PC-9 (cell line): ENCODE measurements around the gene P2RX6. TPM values are rescaled to one million over a fixed set of nuclear protein-coding genes. Genes with fewer than 3 reads are reported as not detected.

Experiments
- BruUV-seq: library from RNA; stranded (reverse); fragments of 400-500 nt; replicated peaks from 2 replicates; lab custom pipeline; 2021; lab: Mats Ljungman, UMichigan
- CTCF ChIA-PET: fragments of 300-600 bp; sonication (Branson Sonifier 250); formaldehyde crosslinking; loops from one replicate; lab custom pipeline; 2022; ENCODE audit warnings: antibody characterized with exemption; lab: Charles Lee
- POLR2A ChIA-PET: fragments of 300-600 bp; sonication (Branson Sonifier 250); formaldehyde crosslinking; loops from one replicate; lab custom pipeline; 2022; ENCODE audit warnings: antibody characterized with exemption; ENCODE audit not compliant: unreplicated experiment; lab: Charles Lee
- DNase-seq, 2 experiments: peaks; one replicate each; pipeline versions ENCODE4 v3.0.0 to v3.0.0-alpha.2; 2015 to 2022; ENCODE audit warnings: mixed read lengths in 1 of 2
- H2AFZ ChIP-seq: fragments of 200-600 bp; sonication (generic); 2 replicates; pipeline ENCODE4 v1.8.1; 2017; ENCODE audit warnings: antibody characterized with exemption
- H3F3A ChIP-seq: fragments of 200-600 bp; sonication (generic); 2 replicates; pipeline ENCODE4 v1.8.1; 2017; ENCODE audit warnings: antibody characterized with exemption, mild to moderate bottlenecking, low read depth; ENCODE audit not compliant: insufficient read depth
- H3K27ac ChIP-seq: fragments of 200-600 bp; sonication (generic); 2 replicates; pipeline ENCODE4 v1.6.1; 2016; ENCODE audit warnings: mixed run types
- H3K27me3 ChIP-seq: fragments of 200-600 bp; sonication (generic); 2 replicates; pipeline ENCODE4 v1.6.1; 2016; ENCODE audit warnings: low read depth, mixed run types; ENCODE audit not compliant: insufficient read depth
- H3K36me3 ChIP-seq: fragments of 200-600 bp; sonication (generic); 2 replicates; pipeline ENCODE4 v1.6.1; 2016; ENCODE audit warnings: low read depth, mixed run types
- H3K4me1 ChIP-seq: fragments of 200-600 bp; sonication (generic); replicated peaks from 2 replicates; pipeline ENCODE4 v1.6.1; 2016; ENCODE audit warnings: mixed run types; ENCODE audit not compliant: insufficient read depth
- H3K4me2 ChIP-seq: fragments of 200-600 bp; sonication (generic); 2 replicates; pipeline ENCODE4 v1.6.1; 2017; ENCODE audit warnings: mixed run types
- H3K4me3 ChIP-seq: fragments of 200-600 bp; sonication (generic); 2 replicates; pipeline ENCODE4 v1.6.1; 2016; ENCODE audit warnings: mixed run types
- H3K79me2 ChIP-seq: fragments of 200-600 bp; sonication (generic); 2 replicates; pipeline ENCODE4 v1.6.1; 2017; ENCODE audit warnings: low read depth, mixed run types
- H3K9me2 ChIP-seq: fragments of 200-600 bp; sonication (generic); 2 replicates; pipeline ENCODE4 v1.8.1; 2017; ENCODE audit warnings: mild to moderate bottlenecking; ENCODE audit not compliant: insufficient read depth
- H3K9me3 ChIP-seq: fragments of 200-600 bp; sonication (generic); 2 replicates; pipeline ENCODE4 v1.8.1; 2016; ENCODE audit warnings: low read depth; ENCODE audit not compliant: insufficient read depth
- H4K20me1 ChIP-seq: fragments of 200-600 bp; sonication (generic); 2 replicates; pipeline ENCODE4 v1.8.1; 2017; ENCODE audit not compliant: insufficient read depth
- CTCF ChIP-seq: fragments of 200-600 bp; sonication (generic); conservative IDR thresholded peaks from 2 replicates; pipeline ENCODE4 v1.6.1; 2017; ENCODE audit warnings: mixed run types, antibody characterized with exemption, mild to moderate bottlenecking, moderate library complexity
- EZH2 ChIP-seq: fragments of 200-600 bp; sonication (generic); IDR thresholded peaks from 2 replicates; pipeline ENCODE4 v1.8.0; 2017; ENCODE audit warnings: antibody characterized with exemption, low read depth
- intact Hi-C: fragments of 100-400 bp; cut with micrococcal nuclease; formaldehyde crosslinking; loops from one replicate; pipeline ENCODE4 v1.10.0; 2022; ENCODE audit not compliant: unreplicated experiment
- total RNA-seq: library from RNA; stranded (reverse); gene quantifications from 2 replicates; pipeline ENCODE4 v1.2.3, GENCODE V29; 2021

P2RX6 gene
- total RNA-seq, 1 experiment from 2014 or later: 2.7 TPM

GRCh38 chr22:21042978-21043859 lies 28.3 kb downstream of the P2RX6 start:
- Histone ChIP-seq H3K79me2 (no peaks in the 10 kb centered on the region), H3K4me2 (peak overlapping the region; percentile 44), H3K27me3 (no peaks in the 10 kb centered on the region), H3K36me3 (no peaks in the 10 kb centered on the region), H3F3A (peaks cover 7% of the 10 kb centered on the region), H3K4me3 (no peak overlapping the region), H3K27ac (no peak overlapping the region), H3K9me3 (no peaks in the 10 kb centered on the region), H4K20me1 (no peaks in the 10 kb centered on the region), H3K9me2 (no peaks in the 10 kb centered on the region), H3K4me1 (peaks cover 30% of the 10 kb centered on the region), H2AFZ (no peak overlapping the region)
- CTCF ChIA-PET: interaction anchor here (0.6 to 1.0 kb wide), 3 partner anchors 27 to 59 kb away, joined by 4 read pairs; no protein-coding TSS in a partner anchor
- intact Hi-C loops: no loop called here
- TF ChIP-seq EZH2: no peak
- TF ChIP-seq CTCF: no peak
- DNase-seq: peak; percentile 24 to 39
- no TSS peak for BruUV-seq
- POLR2A ChIA-PET: interaction anchor here (0.5 kb wide), 1 partner anchor 10 kb away, joined by 7 read pairs; no protein-coding TSS in a partner anchor

- Histone ChIP-seq H3K27ac (no peak overlapping the region), H3K4me1 (peaks cover 27% of the 10 kb centered on the region), H2AFZ (no peak overlapping the region), H3K4me2 (peak overlapping the region; percentile 71), H3K9me2 (no peaks in the 10 kb centered on the region), H3K36me3 (no peaks in the 10 kb centered on the region), H3K79me2 (no peaks in the 10 kb centered on the region), H3K4me3 (no peak overlapping the region), H3K27me3 (no peaks in the 10 kb centered on the region), H3K9me3 (no peaks in the 10 kb centered on the region), H4K20me1 (no peaks in the 10 kb centered on the region), H3F3A (0 out of 2 replicates have a peak, but pooled peaks cover 3% of the 10 kb centered on the region)
- BruUV-seq: no TSS peak
- CTCF ChIA-PET: interaction anchor here (0.8 to 1.0 kb wide), 2 partner anchors 28 to 58 kb away, joined by 4 read pairs; no protein-coding TSS in a partner anchor
- POLR2A ChIA-PET: interaction anchor here (0.5 to 0.6 kb wide), 2 partner anchors 11 to 115 kb away, joined by 7 read pairs; no protein-coding TSS in a partner anchor
- no peak for DNase-seq
- intact Hi-C loops: no loop called here
- no peak for TF ChIP-seq CTCF
- TF ChIP-seq EZH2: no peak
Measured at GRCh38 chr22:21043860-21044535, 29.0 kb downstream of the P2RX6 start.

- intact Hi-C loops: no loop called here
- ChIA-PET CTCF (interaction anchor here (0.6 kb wide), 1 partner anchor 266 kb away, joined by 3 read pairs; no protein-coding TSS in a partner anchor), POLR2A (interaction anchor here (0.6 kb wide), 1 partner anchor 116 kb away, joined by 7 read pairs; no protein-coding TSS in a partner anchor)
Measured at GRCh38 chr22:21044931-21045584, 30.1 kb downstream of the P2RX6 start.

More at GRCh38 chr22:21044931-21045584, 30.1 kb downstream of the P2RX6 start:
- no peak overlapping the region for H3K27ac ChIP-seq
- TF ChIP-seq CTCF (no peak), EZH2 (no peak)
- no peaks in the 10 kb centered on the region for H3K36me3 ChIP-seq
- no TSS peak for BruUV-seq
- peak in 1 of 2 experiments; percentile 29 for DNase-seq
- H3K4me2 ChIP-seq: peak overlapping the region; percentile 71
- no peaks in the 10 kb centered on the region for H3K9me3 ChIP-seq
- H3K27me3 ChIP-seq: no peaks in the 10 kb centered on the region
- H3K4me1 ChIP-seq: peaks cover 27% of the 10 kb centered on the region
- H2AFZ ChIP-seq: 0 out of 2 replicates have a peak overlapping the region, but pooled peaks have one; percentile 27
- H3K4me3 ChIP-seq: peak overlapping the region; percentile 44; the same call in 1 of the 2 replicates
- H4K20me1 ChIP-seq: no peaks in the 10 kb centered on the region
- no peaks in the 10 kb centered on the region for H3K79me2 ChIP-seq
- H3F3A ChIP-seq: 0 out of 2 replicates have a peak, but pooled peaks cover 3% of the 10 kb centered on the region
- no peaks in the 10 kb centered on the region for H3K9me2 ChIP-seq
